ENCODE measurements around the gene SLC47A2. TPM values are rescaled to one million over a fixed set of nuclear protein-coding genes. Genes with fewer than 3 reads are reported as not detected.

SLC47A2 gene
- total RNA-seq, 1 donor: not detected

DNA sequence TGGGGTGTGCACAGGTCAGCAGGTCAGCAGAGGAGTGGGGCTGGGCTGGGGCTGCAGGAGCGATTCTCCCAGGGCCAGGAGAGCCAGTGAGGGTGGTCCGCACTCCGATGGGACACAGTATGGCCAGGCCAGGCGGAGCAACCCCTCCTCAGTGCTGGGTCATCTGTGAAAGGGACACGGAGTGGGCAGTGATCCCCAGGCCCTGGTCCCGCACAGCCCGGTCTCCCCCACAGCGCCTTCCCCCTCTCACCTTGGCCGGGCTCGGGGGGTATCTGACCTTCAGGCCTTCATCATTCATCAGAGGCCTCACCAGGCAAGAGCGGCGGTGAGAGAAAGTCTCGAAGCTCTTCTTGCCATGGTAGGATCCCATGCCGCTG, 21.7 kb upstream of the SLC47A2 start:
- no peak for DNase-seq (ENCODE audit: low read depth)
- no peak overlapping the region for H3K4me3 ChIP-seq (ENCODE audit: low read depth, low read length)
- TF ChIP-seq, protein P1, sequence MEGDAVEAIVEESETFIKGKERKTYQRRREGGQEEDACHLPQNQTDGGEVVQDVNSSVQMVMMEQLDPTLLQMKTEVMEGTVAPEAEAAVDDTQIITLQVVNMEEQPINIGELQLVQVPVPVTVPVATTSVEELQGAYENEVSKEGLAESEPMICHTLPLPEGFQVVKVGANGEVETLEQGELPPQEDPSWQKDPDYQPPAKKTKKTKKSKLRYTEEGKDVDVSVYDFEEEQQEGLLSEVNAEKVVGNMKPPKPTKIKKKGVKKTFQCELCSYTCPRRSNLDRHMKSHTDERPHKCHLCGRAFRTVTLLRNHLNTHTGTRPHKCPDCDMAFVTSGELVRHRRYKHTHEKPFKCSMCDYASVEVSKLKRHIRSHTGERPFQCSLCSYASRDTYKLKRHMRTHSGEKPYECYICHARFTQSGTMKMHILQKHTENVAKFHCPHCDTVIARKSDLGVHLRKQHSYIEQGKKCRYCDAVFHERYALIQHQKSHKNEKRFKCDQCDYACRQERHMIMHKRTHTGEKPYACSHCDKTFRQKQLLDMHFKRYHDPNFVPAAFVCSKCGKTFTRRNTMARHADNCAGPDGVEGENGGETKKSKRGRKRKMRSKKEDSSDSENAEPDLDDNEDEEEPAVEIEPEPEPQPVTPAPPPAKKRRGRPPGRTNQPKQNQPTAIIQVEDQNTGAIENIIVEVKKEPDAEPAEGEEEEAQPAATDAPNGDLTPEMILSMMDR (IDR thresholded peaks at IDR 0.05; ENCODE audit: insufficient read depth, low read length): no peak

DNA sequence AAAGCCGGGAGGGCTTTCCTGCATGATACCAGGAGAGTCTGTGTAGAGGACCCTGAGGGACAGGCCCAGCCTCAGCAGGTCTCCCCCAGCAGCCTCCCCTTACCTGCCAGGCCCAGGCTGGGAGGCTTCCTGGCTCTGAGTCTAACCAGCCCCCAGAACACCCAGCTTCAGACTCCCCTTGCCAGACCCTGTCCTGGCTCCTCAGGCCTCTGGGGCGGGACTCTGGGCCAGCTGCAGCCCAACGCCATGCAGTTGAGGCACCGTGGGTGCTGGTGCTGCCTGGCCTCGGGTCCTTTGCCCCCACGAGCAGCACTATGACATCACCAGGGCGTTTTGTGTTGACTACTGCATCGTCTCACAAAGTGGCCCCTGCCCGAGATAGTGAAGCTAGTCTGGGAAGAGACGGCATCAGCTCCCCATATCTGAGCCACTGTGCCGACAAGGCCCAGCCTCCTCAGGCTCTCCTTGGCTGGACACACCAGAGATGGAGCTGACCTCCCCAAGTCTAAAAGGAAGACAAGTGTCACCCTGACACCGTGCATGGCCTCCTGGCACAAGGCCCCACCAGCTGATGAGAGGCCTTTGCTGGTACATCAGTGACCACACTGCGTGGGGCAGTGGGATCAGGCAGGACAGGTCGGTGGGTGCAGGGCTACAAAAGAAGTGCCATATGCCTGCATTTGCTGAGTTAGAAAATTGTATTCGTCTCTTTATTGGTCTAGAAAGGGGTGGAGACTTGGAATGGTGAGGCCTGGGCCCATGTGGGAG, 21.1 kb upstream of the SLC47A2 start:
- no peak for DNase-seq (ENCODE audit: low read depth)
- no peak overlapping the region for H3K4me3 ChIP-seq (ENCODE audit: low read depth, low read length)
- TF ChIP-seq, protein P1 (IDR thresholded peaks at IDR 0.05; ENCODE audit: insufficient read depth, low read length): no peak

DNA sequence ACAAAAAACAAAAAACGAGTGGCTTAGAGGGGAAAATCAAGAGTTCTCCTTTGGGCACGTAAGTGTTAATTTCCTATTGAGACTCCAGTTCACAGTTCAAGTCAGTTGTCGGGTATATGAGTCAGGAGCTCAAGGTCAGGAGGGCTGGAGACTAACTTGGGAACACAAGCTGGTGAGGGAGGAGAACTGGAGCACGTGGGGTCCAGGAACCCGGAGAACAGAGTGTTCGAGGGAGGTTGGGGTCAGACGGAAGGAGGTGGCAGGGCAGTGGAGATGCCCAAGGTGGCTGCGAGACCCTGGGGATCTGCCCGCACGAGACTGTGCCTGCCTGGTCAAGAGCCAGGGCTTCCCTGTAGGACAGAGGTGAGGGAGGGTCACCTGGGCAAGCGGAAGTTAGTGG, 19.7 kb upstream of the SLC47A2 start:
- no peak overlapping the region for H3K4me3 ChIP-seq (ENCODE audit: low read depth, low read length)
- TF ChIP-seq, protein P1 (IDR thresholded peaks at IDR 0.05; ENCODE audit: insufficient read depth, low read length): no peak
- DNase-seq (ENCODE audit: low read depth): no peak

DNA sequence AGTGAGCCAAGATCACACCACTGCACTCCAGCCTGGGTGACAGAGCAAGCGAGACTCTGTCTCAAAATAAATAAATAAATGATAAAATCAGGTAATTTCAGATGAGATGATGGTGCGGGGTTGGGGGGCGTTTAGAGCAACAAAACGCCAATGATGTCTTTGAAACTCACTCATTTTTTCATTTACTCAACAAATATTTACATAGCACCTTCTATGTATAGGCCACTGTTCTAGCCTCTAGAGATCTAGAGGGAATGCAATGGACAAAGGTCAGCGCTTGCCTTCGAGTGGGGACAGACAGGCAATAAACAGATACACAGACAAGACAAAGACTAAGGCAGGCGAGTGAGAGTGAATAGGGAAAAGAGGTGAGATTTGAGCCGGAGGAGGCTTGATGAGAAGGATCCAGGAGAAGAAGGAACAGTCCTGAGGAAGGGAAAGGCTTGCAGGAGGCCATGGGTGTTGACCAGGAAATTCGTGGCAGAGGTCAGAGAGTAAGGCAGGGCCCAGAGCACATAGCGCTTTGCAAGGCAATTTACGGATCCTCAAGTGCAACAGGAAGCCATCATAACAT, 17.7 kb upstream of the SLC47A2 start:
- TF ChIP-seq, protein P1 (IDR thresholded peaks at IDR 0.05; ENCODE audit: insufficient read depth, low read length): no peak
- no peak overlapping the region for H3K4me3 ChIP-seq (ENCODE audit: low read depth, low read length)
- DNase-seq (ENCODE audit: low read depth): no peak

DNA sequence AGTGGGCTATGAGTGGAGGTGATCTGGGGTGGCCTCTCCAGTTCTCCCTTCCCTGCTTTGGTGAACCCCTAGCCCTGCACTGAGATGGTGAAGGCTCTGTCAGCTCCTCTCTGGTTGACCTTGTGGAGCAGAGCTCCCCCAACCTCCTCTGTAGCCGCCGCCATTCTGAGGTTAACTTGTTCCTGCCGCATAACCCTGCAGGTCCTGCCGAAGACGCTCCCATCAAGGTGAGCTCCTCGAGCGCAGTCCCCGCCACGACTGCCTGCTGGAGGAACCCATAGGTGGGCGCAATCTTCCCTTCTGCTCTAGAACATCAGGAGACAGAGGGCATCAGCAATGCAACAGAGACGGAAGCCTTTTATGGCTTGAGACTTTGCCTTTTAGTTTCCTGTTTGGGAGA, 15.2 kb upstream of the SLC47A2 start:
- TF ChIP-seq, protein P1 (IDR thresholded peaks at IDR 0.05; ENCODE audit: insufficient read depth, low read length): no peak
- H3K4me3 ChIP-seq (ENCODE audit: low read depth, low read length): no peak overlapping the region
- DNase-seq (ENCODE audit: low read depth): no peak

DNA sequence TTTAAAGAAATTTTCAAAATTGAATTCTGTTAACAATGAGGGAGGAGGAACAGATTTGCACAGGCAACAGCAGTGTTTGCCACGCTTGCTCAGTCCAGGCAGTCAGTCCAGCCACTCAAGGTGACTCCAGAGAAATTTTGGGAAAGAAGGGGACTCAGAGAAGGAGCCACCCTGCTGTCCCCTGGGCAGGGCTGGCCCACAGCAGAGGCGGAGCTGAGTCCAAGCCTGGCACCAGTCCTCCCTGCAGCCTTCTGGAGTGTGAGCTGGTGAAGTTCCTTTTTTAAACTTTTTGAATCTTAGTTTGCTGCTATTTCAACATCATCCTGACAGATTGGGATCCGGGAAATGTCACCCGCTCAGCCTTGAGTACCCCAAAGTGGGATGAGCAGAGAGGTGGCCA, 14.5 kb upstream of the SLC47A2 start:
- no peak for DNase-seq (ENCODE audit: low read depth)
- no peak overlapping the region for H3K4me3 ChIP-seq (ENCODE audit: low read depth, low read length)
- TF ChIP-seq, protein P1 (IDR thresholded peaks at IDR 0.05; ENCODE audit: insufficient read depth, low read length): no peak

Measured in fibroblast of the aortic adventitia (primary cell).